Calu3 (cell line): Measurements from ENCODE around the gene IFT81. TPM values are rescaled to one million over a fixed set of nuclear protein-coding genes. Genes with fewer than 3 reads are reported as not detected.

Experiments
- BruUV-seq: library from RNA; stranded (reverse); fragments of 400-500 nt; replicated peaks from 2 replicates; lab custom pipeline; 2021; lab: Mats Ljungman, UMichigan
- CTCF ChIA-PET: fragments of 300-600 bp; sonication (Branson Sonifier 250); formaldehyde crosslinking; loops from one replicate; lab custom pipeline; 2022; ENCODE audit warnings: antibody characterized with exemption; lab: Charles Lee
- DNase-seq: peaks from one replicate; pipeline ENCODE4 v3.0.0; 2022
- H3K27ac Mint-ChIP-seq: one replicate; pipeline ENCODE4 v1.8.0; 2022; ENCODE audit warnings: mixed read lengths; ENCODE audit not compliant: unreplicated experiment
- H3K27me3 Mint-ChIP-seq: one replicate; pipeline ENCODE4 v1.8.0; 2022; ENCODE audit warnings: mixed read lengths; ENCODE audit not compliant: unreplicated experiment
- H3K36me3 Mint-ChIP-seq: one replicate; pipeline ENCODE4 v1.8.0; 2022; ENCODE audit warnings: mild to moderate bottlenecking, moderate library complexity, mixed read lengths; ENCODE audit not compliant: insufficient read depth, unreplicated experiment
- H3K4me1 Mint-ChIP-seq: one replicate; pipeline ENCODE4 v1.8.0; 2022; ENCODE audit warnings: mild to moderate bottlenecking, low read depth, mixed read lengths; ENCODE audit not compliant: unreplicated experiment
- H3K4me3 Mint-ChIP-seq: one replicate; pipeline ENCODE4 v1.8.0; 2022; ENCODE audit warnings: mild to moderate bottlenecking, low read depth, moderate library complexity, mixed read lengths; ENCODE audit not compliant: unreplicated experiment
- H3K9me3 Mint-ChIP-seq: one replicate; pipeline ENCODE4 v1.8.0; 2022; ENCODE audit warnings: low read depth, mixed read lengths; ENCODE audit not compliant: unreplicated experiment
- intact Hi-C: fragments of 100-400 bp; cut with micrococcal nuclease; formaldehyde crosslinking; loops from one replicate; pipeline ENCODE4 v1.10.0; 2022; ENCODE audit not compliant: unreplicated experiment
- total RNA-seq: library from RNA; stranded (reverse); gene quantifications from 2 replicates; pipeline ENCODE4 v1.2.3, GENCODE V29; 2022
- TF ChIP-seq, protein P1 (sequence below): fragments of 200-600 bp; IDR thresholded peaks from one replicate; pipeline ENCODE4 v1.8.0; 2022; ENCODE audit warnings: antibody characterized with exemption; ENCODE audit not compliant: unreplicated experiment

IFT81 gene
- total RNA-seq, 1 experiment from 2014 or later = 16.4 TPM

DNA sequence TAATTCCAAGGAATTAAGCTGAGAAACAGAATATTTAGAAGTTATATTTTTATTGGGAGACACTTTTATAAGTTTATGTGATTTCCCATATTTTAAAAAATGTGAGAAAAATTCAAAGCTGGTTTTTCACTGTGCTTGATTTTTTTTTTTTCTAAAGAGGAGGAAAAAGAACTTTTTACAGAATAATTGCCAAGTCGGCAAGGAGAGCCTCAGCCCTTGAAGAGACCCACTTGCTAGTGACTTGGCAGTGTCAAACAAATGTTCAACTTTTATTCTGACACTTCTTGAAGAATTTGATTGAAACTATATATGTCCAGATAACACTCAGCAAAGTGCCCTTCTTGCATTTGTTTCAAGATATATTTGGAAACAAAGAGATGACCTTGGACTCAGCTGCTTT, 104.6 kb downstream of the IFT81 start:
- no TSS peak for BruUV-seq
- Mint-ChIP-seq H3K36me3 (no peaks in the 10 kb centered on the region), H3K4me3 (no peak overlapping the region), H3K27me3 (no peaks in the 10 kb centered on the region), H3K4me1 (peaks cover 18% of the 10 kb centered on the region), H3K9me3 (no peaks in the 10 kb centered on the region), H3K27ac (no peak overlapping the region)
- intact Hi-C loops = no loop called here
- DNase-seq = no peak
- CTCF ChIA-PET = no interaction called here
- TF ChIP-seq, protein P1, sequence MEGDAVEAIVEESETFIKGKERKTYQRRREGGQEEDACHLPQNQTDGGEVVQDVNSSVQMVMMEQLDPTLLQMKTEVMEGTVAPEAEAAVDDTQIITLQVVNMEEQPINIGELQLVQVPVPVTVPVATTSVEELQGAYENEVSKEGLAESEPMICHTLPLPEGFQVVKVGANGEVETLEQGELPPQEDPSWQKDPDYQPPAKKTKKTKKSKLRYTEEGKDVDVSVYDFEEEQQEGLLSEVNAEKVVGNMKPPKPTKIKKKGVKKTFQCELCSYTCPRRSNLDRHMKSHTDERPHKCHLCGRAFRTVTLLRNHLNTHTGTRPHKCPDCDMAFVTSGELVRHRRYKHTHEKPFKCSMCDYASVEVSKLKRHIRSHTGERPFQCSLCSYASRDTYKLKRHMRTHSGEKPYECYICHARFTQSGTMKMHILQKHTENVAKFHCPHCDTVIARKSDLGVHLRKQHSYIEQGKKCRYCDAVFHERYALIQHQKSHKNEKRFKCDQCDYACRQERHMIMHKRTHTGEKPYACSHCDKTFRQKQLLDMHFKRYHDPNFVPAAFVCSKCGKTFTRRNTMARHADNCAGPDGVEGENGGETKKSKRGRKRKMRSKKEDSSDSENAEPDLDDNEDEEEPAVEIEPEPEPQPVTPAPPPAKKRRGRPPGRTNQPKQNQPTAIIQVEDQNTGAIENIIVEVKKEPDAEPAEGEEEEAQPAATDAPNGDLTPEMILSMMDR = no peak

DNA sequence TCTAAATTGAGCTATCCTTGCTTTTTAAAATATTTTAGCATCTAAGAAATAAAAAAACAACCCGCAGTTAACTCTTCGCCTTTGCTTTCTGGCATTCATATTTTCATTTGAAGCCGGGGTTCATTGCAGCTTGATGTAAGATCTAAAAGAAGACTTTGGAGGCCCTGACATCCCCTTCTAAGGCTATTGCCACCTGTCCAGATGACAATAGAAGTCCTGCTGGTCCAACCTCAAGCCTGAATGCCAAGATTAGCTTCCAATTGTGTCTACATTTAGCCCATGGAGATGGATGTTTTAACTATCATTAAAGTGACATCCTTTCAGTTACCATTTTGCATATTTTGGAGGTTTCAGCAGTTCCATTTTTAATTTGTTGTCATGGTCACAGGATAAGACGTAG, 105.3 kb downstream of the IFT81 start:
- no TSS peak for BruUV-seq
- intact Hi-C loops = no loop called here

DNA sequence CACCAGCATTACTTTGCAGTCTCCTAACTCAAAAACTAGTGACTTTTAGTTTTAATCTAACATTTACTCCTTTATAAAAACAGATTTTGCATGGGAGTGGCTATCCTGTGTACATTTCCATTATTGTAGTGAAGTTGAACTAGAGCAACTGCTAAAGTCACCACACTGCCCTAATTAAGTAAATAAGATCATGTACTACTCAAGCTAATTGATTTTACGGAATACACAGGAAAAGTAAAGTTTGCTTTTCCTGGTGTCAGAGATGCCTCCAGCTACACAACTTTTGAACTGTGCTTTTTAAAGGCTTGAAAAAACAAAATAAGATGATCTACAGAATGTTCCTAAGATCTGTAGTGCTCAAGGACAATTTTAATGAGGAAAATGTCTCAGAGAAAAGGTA, 106.5 kb downstream of the IFT81 start:
- DNase-seq = no peak
- BruUV-seq = no TSS peak
- Mint-ChIP-seq H3K27me3 (no peaks in the 10 kb centered on the region), H3K4me1 (peaks cover 18% of the 10 kb centered on the region), H3K4me3 (no peak overlapping the region), H3K36me3 (no peaks in the 10 kb centered on the region), H3K9me3 (no peaks in the 10 kb centered on the region), H3K27ac (no peak overlapping the region)
- intact Hi-C loops = no loop called here
- CTCF ChIA-PET = interaction anchor here (1.0 kb wide), 1 partner anchor 30 kb away, joined by 3 read pairs; no protein-coding TSS in a partner anchor
- TF ChIP-seq, protein P1 = no peak

More for the DNA sequence above, 105.3 kb downstream of the IFT81 start:
- Mint-ChIP-seq H3K4me1 (peaks cover 18% of the 10 kb centered on the region), H3K36me3 (no peaks in the 10 kb centered on the region), H3K4me3 (no peak overlapping the region), H3K27me3 (no peaks in the 10 kb centered on the region), H3K9me3 (no peaks in the 10 kb centered on the region), H3K27ac (no peak overlapping the region)
- DNase-seq = no peak
- TF ChIP-seq, protein P1 = no peak
- CTCF ChIA-PET = no interaction called here

DNA sequence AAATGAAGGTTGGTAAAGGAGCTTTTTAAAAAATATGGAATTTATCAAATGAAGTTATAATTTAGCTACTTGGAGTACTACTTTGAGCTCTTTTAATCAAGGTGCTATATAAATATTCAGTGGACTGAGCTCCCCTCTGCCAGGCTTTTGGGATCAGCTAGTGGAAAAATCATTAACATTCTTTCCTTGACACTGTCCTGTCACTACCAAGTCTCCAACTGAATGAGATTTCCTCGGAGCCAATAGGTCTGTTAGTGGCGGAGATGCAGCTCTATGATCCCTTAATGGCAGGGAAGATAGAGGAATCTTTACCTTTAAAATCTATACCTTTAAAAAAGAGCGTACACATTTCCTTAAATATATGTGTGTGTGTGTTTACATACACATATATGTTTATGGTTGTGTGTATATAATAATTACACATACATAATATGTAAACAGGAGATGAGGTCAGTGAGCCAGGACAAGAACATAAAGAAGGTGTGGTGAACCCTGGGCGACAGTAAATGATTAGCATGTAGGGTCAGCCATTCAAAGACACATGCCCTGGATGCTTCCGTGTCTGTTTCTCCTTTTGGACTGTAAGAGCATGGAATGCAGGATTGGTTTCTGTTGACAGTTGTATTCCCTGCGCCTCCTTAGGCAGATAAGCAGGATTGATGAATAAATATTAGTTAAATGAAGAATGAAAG, 109.2 kb downstream of the IFT81 start:
- BruUV-seq = no TSS peak
- TF ChIP-seq, protein P1 = no peak
- Mint-ChIP-seq H3K4me1 (peaks cover 21% of the 10 kb centered on the region), H3K27me3 (no peaks in the 10 kb centered on the region), H3K9me3 (no peaks in the 10 kb centered on the region), H3K4me3 (no peak overlapping the region), H3K27ac (no peak overlapping the region), H3K36me3 (no peaks in the 10 kb centered on the region)
- DNase-seq = no peak
- CTCF ChIA-PET = interaction anchor here (1.3 kb wide), 1 partner anchor 14 kb away, joined by 4 read pairs; no protein-coding TSS in a partner anchor
- intact Hi-C loops = no loop called here
